ENCODE data around the gene ARHGAP25.

DNA sequence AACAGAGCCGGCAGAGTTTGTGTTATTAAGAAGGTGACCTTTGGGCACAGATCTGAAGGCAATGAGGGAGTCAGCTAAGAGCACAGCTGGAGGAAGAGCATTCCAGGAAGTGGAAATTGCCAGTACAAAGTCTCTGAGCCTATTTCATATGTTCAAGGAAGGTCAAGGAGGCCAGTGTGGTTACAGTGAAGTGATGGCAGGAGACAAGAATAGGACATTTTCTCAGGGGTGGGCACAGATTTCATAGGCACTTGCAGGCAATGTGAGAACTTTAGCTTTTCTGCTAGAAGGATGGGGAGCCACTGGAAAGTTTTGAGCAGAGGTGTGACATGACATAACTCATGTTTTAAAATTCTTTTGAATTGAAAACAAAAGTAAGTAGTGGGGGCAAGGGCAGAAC is 50.3 kb downstream of the ARHGAP25 start:
- TF ChIP-seq POLR2A (IDR thresholded peaks at IDR 0.05; ENCODE audit: low read depth, low read length) = no peak
- no peak for TF ChIP-seq TAF1 (IDR thresholded peaks at IDR 0.05; ENCODE audit: borderline replicate concordance, low read depth, low read length)
- no peak for TF ChIP-seq POLR2AphosphoS5 (IDR thresholded peaks at IDR 0.05; ENCODE audit: low read depth, low read length)

All from GM12892 (cell line).